Vagina (tissue), 2 donors: Measurements from ENCODE around the gene NCAPD2. TPM values are rescaled to one million over a fixed set of nuclear protein-coding genes. Genes with fewer than 3 reads are reported as not detected.

ENCODE experiments used
- DNase-seq, 2 donors: peaks; one replicate each; pipeline ENCODE4 v3.0.0-alpha.2; 2017; ENCODE audit errors: extremely low spot score in 2 of 2
- H3K27ac ChIP-seq: fragments of 200-600 bp; sonication (generic); one replicate; pipeline ENCODE4 v1.5.1; 2019
- H3K27me3 ChIP-seq: fragments of 200-600 bp; sonication (generic); one replicate; pipeline ENCODE4 v1.5.1; 2019
- H3K36me3 ChIP-seq, 2 donors: fragments of 200-600 bp; sonication (generic); one replicate each; pipeline ENCODE4 v1.5.1; 2017 to 2019
- H3K4me1 ChIP-seq: fragments of 200-600 bp; sonication (generic); one replicate; pipeline ENCODE4 v1.5.1; 2019
- H3K4me3 ChIP-seq, 2 donors: fragments of 200-600 bp; sonication (generic); 1 replicate in 1 of 2; 2 replicates in 1 of 2; pipeline ENCODE4 v1.5.1; 2016 to 2019
- H3K9me3 ChIP-seq: fragments of 200-600 bp; sonication (generic); one replicate; pipeline ENCODE4 v1.5.1; 2019
- POLR2A ChIP-seq, 2 donors: fragments of 450-650 bp; IDR thresholded peaks; one replicate each; pipeline ENCODE4 v1.6.1; 2017; ENCODE audit warnings: antibody characterized with exemption in 2 of 2, mild to moderate bottlenecking in 2 of 2, moderate library complexity in 2 of 2
- POLR2AphosphoS5 ChIP-seq, 2 donors: sonication (generic); formaldehyde crosslinking; IDR thresholded peaks; one replicate each; pipeline ENCODE4 v1.9.0; 2017; ENCODE audit warnings: antibody characterized with exemption in 2 of 2, mild to moderate bottlenecking in 2 of 2, low read depth in 1 of 2; ENCODE audit not compliant: insufficient read depth in 1 of 2
- intact Hi-C: fragments of 100-400 bp; cut with DNase I; formaldehyde crosslinking; loops from one replicate; pipeline ENCODE4 v1.15.1; 2023
- total RNA-seq: library from RNA; depleted of rRNA; stranded (reverse); fragments of >200 nt; gene quantifications from one replicate; pipeline ENCODE4 v1.2.3, GENCODE V29; 2016
- TF ChIP-seq, protein P1 (sequence below), 3 experiments: fragments of 450-650 bp in 2 of 3; fragments of 200-600 bp in 1 of 3; sonication (generic) in 1 of 3; IDR thresholded peaks; one replicate each; pipeline ENCODE4 v1.5.1; 2017 to 2019; ENCODE audit warnings: antibody characterized with exemption in 3 of 3, mild to moderate bottlenecking in 2 of 3, moderate library complexity in 2 of 3

The NCAPD2 gene
- total RNA-seq, 1 donor from 2014 or later = 25.5 TPM

GRCh38 chr12:6539314-6539682, 45.4 kb downstream of the NCAPD2 start:
- Histone ChIP-seq H3K27me3 (no peaks in the 10 kb centered on the region), H3K36me3 (peaks cover 0 to 36% of the 10 kb centered on the region in 2 donors), H3K9me3 (no peaks in the 10 kb centered on the region), H3K4me3 (no peak overlapping the region), H3K4me1 (peaks cover 48% of the 10 kb centered on the region), H3K27ac (peak overlapping the region; percentile 82)
- TF ChIP-seq, protein P1, sequence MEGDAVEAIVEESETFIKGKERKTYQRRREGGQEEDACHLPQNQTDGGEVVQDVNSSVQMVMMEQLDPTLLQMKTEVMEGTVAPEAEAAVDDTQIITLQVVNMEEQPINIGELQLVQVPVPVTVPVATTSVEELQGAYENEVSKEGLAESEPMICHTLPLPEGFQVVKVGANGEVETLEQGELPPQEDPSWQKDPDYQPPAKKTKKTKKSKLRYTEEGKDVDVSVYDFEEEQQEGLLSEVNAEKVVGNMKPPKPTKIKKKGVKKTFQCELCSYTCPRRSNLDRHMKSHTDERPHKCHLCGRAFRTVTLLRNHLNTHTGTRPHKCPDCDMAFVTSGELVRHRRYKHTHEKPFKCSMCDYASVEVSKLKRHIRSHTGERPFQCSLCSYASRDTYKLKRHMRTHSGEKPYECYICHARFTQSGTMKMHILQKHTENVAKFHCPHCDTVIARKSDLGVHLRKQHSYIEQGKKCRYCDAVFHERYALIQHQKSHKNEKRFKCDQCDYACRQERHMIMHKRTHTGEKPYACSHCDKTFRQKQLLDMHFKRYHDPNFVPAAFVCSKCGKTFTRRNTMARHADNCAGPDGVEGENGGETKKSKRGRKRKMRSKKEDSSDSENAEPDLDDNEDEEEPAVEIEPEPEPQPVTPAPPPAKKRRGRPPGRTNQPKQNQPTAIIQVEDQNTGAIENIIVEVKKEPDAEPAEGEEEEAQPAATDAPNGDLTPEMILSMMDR (IDR thresholded peaks at IDR 0.05) = no peak
- TF ChIP-seq POLR2A (IDR thresholded peaks at IDR 0.05) (no peak), POLR2AphosphoS5 (IDR thresholded peaks at IDR 0.05; ENCODE audit: insufficient read depth in 1 of 2, low read depth in 1 of 2) (no peak)
- intact Hi-C loops = loop anchor here (5.0 kb wide), 1 partner anchor 117 kb away; no protein-coding TSS in a partner anchor
- no peak for DNase-seq

- Histone ChIP-seq H3K36me3 (peaks cover 0 to 40% of the 10 kb centered on the region in 2 donors), H3K9me3 (no peaks in the 10 kb centered on the region), H3K27ac (peak overlapping the region; percentile 82), H3K4me3 (no peak overlapping the region), H3K4me1 (peaks cover 48% of the 10 kb centered on the region), H3K27me3 (no peaks in the 10 kb centered on the region)
- DNase-seq = no peak
- intact Hi-C loops = loop anchor here (5.0 kb wide), 1 partner anchor 117 kb away; no protein-coding TSS in a partner anchor
- no peak for TF ChIP-seq POLR2AphosphoS5 (IDR thresholded peaks at IDR 0.05; ENCODE audit: insufficient read depth in 1 of 2, low read depth in 1 of 2)
- TF ChIP-seq, protein P1 (IDR thresholded peaks at IDR 0.05) = no peak
- no peak for TF ChIP-seq POLR2A (IDR thresholded peaks at IDR 0.05)
Measured at GRCh38 chr12:6539707-6540134, 45.8 kb downstream of the NCAPD2 start.

DNA sequence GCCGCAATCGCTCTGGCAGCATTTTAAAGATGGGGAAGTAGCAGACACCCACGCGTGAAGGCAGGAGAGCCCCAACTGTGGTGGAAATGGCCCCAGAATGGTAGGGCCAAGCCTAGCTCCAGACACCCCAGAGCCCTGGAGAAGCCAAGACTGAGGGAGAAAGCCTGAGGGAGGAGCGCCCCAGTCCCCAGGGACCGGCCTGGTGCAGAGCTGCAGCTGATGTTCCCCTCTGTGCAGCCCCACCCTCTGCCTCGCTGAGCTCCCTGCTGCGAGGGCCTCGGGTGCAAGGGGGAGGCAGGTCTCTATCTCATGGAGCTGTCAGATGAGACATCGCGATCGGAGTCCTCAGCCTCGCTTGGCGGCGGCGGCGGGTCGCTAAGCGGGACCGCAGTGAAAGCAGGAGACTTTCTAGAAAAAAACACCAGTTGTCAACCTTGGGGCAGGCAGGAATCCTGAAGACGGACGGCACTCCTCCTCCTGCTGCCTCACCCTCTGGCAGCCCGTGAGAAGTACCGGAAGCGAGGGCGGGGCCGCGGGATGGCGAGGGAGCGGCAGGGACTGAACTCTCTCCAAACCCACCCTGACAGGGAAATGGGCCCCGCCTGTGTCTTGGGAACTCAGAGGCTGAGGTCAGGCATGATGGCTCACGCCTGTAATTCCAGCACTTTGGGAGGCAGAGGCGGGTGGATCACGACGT, 46.4 kb downstream of the NCAPD2 start:
- H3K27me3 ChIP-seq = no peaks in the 10 kb centered on the region
- no peaks in the 10 kb centered on the region for H3K9me3 ChIP-seq
- H3K4me3 ChIP-seq = no peak overlapping the region
- peaks cover 47% of the 10 kb centered on the region for H3K4me1 ChIP-seq
- H3K36me3 ChIP-seq = peaks cover 0 to 42% of the 10 kb centered on the region in 2 donors
- DNase-seq = peak in 1 of 2 donors; percentile 97
- intact Hi-C loops = no loop called here
- TF ChIP-seq, protein P1 (IDR thresholded peaks at IDR 0.05) = no peak
- TF ChIP-seq POLR2A (IDR thresholded peaks at IDR 0.05) (no peak), POLR2AphosphoS5 (IDR thresholded peaks at IDR 0.05; ENCODE audit: insufficient read depth in 1 of 2, low read depth in 1 of 2) (peak; percentile 86 to 92)
- H3K27ac ChIP-seq = peak overlapping the region; percentile 82

DNA sequence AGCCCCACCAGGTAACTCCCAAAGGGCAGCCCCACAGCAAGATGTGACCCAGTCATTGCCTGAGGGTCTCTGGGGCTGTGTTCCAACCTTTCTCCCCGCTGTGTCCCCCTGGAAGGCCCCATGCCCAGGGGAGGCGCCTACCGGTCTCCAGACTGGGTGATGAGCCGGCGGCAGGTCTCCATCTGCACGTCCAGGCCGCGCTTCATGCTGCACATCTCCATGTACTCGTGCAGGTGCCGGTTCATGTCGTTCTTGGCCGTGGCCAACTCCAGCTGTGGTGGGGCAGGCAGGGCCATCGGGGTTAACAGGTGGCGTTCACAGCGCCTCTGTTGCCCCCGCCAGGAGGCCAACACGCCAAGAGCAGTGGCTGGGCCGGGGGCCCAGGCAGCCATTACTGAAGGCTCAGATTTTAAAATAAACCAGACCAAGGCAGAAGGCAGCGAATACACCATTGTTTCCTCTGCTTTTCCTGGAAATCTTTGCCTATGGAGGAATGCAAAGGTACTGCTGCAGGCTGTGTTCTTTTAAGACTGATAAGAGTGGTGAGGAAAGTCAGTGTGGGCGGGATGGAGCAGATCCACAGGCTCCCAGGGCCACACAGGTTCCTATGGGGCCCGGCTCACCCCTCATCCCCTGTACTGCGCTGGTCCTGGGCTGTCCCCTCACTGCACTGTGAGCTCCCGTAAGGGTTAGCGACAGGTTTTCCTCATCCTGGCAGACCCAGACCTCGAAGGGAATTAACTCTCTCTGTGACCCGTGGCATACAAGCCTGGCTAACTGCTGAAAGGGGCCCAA, 47.7 kb downstream of the NCAPD2 start:
- peaks cover 0 to 35% of the 10 kb centered on the region in 2 donors for H3K36me3 ChIP-seq
- peaks cover 35% of the 10 kb centered on the region for H3K4me1 ChIP-seq

More for the DNA sequence above, 47.7 kb downstream of the NCAPD2 start:
- DNase-seq = no peak
- intact Hi-C loops = no loop called here
- TF ChIP-seq POLR2A (IDR thresholded peaks at IDR 0.05) (no peak), POLR2AphosphoS5 (IDR thresholded peaks at IDR 0.05; ENCODE audit: insufficient read depth in 1 of 2, low read depth in 1 of 2) (no peak)
- TF ChIP-seq, protein P1 (IDR thresholded peaks at IDR 0.05) = no peak
- Histone ChIP-seq H3K9me3 (no peaks in the 10 kb centered on the region), H3K27me3 (no peaks in the 10 kb centered on the region), H3K4me3 (no peak overlapping the region), H3K27ac (peak overlapping the region; percentile 82)
